HepG2 (cell line): ENCODE data around the gene RPL27A. TPM values are rescaled to one million over a fixed set of nuclear protein-coding genes. Genes with fewer than 3 reads are reported as not detected.

Experiments
- ATAC-seq: fragments of 200-7000 bp; cut with Tn5 transposase; 3 replicates; pipeline ENCODE4 v1.9.1; 2020; ENCODE audit warnings: mild to moderate bottlenecking, moderate library complexity
- Bru-seq: library from RNA; stranded (reverse); fragments of 400-500 nt; gene quantifications from one replicate; lab custom pipeline; 2021; lab: Mats Ljungman, UMichigan
- BruChase-seq, 2 experiments: library from RNA; stranded (reverse); fragments of 400-500 nt; gene quantifications; one replicate each; lab custom pipeline; 2021; lab: Mats Ljungman, UMichigan
- BruUV-seq: library from RNA; stranded (reverse); fragments of 400-500 nt; replicated peaks from 2 replicates; lab custom pipeline; 2021; lab: Mats Ljungman, UMichigan
- CTCF ChIA-PET: fragments of 300-600 bp; formaldehyde crosslinking; extraction: SDS; loops from one replicate; lab custom pipeline; 2021; ENCODE audit warnings: low total read pairs, inconsistent platforms, low intra/inter-chr PET ratio; lab: Yijun Ruan, JAX
- POLR2A ChIA-PET: fragments of 350-600 bp; sonication (Branson Sonifier 250); formaldehyde crosslinking; loops from one replicate; lab custom pipeline; 2020; ENCODE audit warnings: antibody characterized with exemption, inconsistent platforms; lab: Yijun Ruan, JAX
- DNase-seq: peaks from one replicate; pipeline ENCODE4 v3.0.0-alpha.2; 2015; ENCODE audit warnings: low spot score
- FAIRE-seq: peaks from 3 replicates; lab custom pipeline; 2011; peaks lifted over from hg19 to GRCh38; lab: Jason Lieb, UNC
- H2AFZ ChIP-seq: one replicate; pipeline ENCODE4 v1.6.1; 2011; ENCODE audit warnings: low read length, inconsistent platforms
- H3K27ac ChIP-seq: fragments of 300-600 bp; 3 replicates; pipeline ENCODE4 v1.8.0; 2011; ENCODE audit warnings: mixed run types, mild to moderate bottlenecking, mixed read lengths, low read length, inconsistent platforms; ENCODE audit not compliant: insufficient read depth; ENCODE audit errors: extremely low read length
- H3K27me3 ChIP-seq, 2 experiments: fragments of 200-600 bp in 1 of 2; 2 replicates in 1 of 2; 3 replicates in 1 of 2; pipeline versions ENCODE4 v1.6.0 to v1.8.0; 2011; ENCODE audit warnings: low read length in 2 of 2, mild to moderate bottlenecking in 2 of 2, moderate library complexity in 2 of 2, inconsistent platforms in 1 of 2; ENCODE audit not compliant: insufficient read depth in 2 of 2, control insufficient read depth in 1 of 2
- H3K36me3 ChIP-seq, 2 experiments: fragments of 200-600 bp in 1 of 2; replicated peaks in 1 of 2; 2 replicates in 1 of 2; 3 replicates in 1 of 2; pipeline versions ENCODE4 v1.5.1 to v1.8.0; 2011; ENCODE audit warnings: low read length in 2 of 2, inconsistent platforms in 1 of 2; ENCODE audit not compliant: insufficient read depth in 2 of 2, control insufficient read depth in 1 of 2
- H3K4me1 ChIP-seq: 2 replicates; pipeline ENCODE4 v1.5.1; 2012; ENCODE audit warnings: low read length, inconsistent platforms; ENCODE audit not compliant: insufficient read depth
- H3K4me2 ChIP-seq: 2 replicates; pipeline ENCODE4 v1.6.0; 2011; ENCODE audit warnings: low read depth, low read length, inconsistent platforms
- H3K4me3 ChIP-seq, 3 experiments: fragments of 200-600 bp in 1 of 3; sonication (generic), shearing (Covaris generic) in 1 of 3; replicated peaks in 1 of 3; 2 replicates each; pipeline ENCODE4 v1.5.1; 2011 to 2016; ENCODE audit warnings: low read length in 3 of 3, inconsistent platforms in 2 of 3, low read depth in 2 of 3, mild to moderate bottlenecking in 2 of 3, control low read depth in 1 of 3, mixed read lengths in 1 of 3; ENCODE audit not compliant: insufficient read depth in 1 of 3
- H3K79me2 ChIP-seq: one replicate; pipeline ENCODE4 v1.6.1; 2011; ENCODE audit warnings: low read length, inconsistent platforms; ENCODE audit not compliant: insufficient read depth
- H3K9ac ChIP-seq: 2 replicates; pipeline ENCODE4 v1.6.0; 2011; ENCODE audit warnings: mild to moderate bottlenecking, low read depth, low read length, inconsistent platforms; ENCODE audit not compliant: insufficient read depth
- H3K9me3 ChIP-seq: 2 replicates; pipeline ENCODE4 v1.5.1; 2012; ENCODE audit warnings: mild to moderate bottlenecking, low read length
- H4K20me1 ChIP-seq: 2 replicates; pipeline ENCODE4 v1.6.0; 2011; ENCODE audit warnings: inconsistent platforms, mild to moderate bottlenecking, low read length, moderate library complexity; ENCODE audit not compliant: insufficient read depth
- ARNT2 ChIP-seq: sonication (generic); formaldehyde crosslinking; IDR thresholded peaks from 2 replicates; pipeline ENCODE4 v1.8.0; 2022; ENCODE audit warnings: mild to moderate bottlenecking, low read depth, missing genetic modification reagents, moderate library complexity
- PAX8 ChIP-seq: sonication (generic); formaldehyde crosslinking; IDR thresholded peaks from 2 replicates; pipeline ENCODE4 v1.8.0; 2022; ENCODE audit warnings: mild to moderate bottlenecking, missing genetic modification reagents, borderline replicate concordance
- SMYD3 ChIP-seq: sonication (generic); formaldehyde crosslinking; IDR thresholded peaks from 2 replicates; pipeline ENCODE4 v1.8.1; 2023; ENCODE audit warnings: mild to moderate bottlenecking, missing genetic modification reagents
- TFDP1 ChIP-seq: IDR thresholded peaks from 2 replicates; pipeline ENCODE4 v1.6.1; 2016; ENCODE audit warnings: missing compliant biosample characterization, missing genetic modification reagents, borderline replicate concordance
- ZBTB37 ChIP-seq: sonication (generic); formaldehyde crosslinking; IDR thresholded peaks from 2 replicates; pipeline ENCODE4 v1.4.0; 2020; ENCODE audit warnings: mild to moderate bottlenecking, missing genetic modification reagents
- ZKSCAN5 ChIP-seq: sonication (generic); formaldehyde crosslinking; IDR thresholded peaks from 2 replicates; pipeline ENCODE4 v1.5.1; 2020; ENCODE audit warnings: mild to moderate bottlenecking, missing genetic modification reagents
- ZNF20 ChIP-seq: sonication (generic); formaldehyde crosslinking; IDR thresholded peaks from 2 replicates; pipeline ENCODE4 v1.4.0; 2020; ENCODE audit warnings: mild to moderate bottlenecking, moderate library complexity, missing genetic modification reagents
- ZNF264 ChIP-seq: sonication (generic); formaldehyde crosslinking; IDR thresholded peaks from 2 replicates; pipeline ENCODE4 v1.4.0; 2020; ENCODE audit warnings: missing genetic modification reagents
- ZNF362 ChIP-seq: sonication (generic); formaldehyde crosslinking; IDR thresholded peaks from 2 replicates; pipeline ENCODE4 v1.4.0; 2020; ENCODE audit warnings: missing genetic modification reagents, mild to moderate bottlenecking, borderline replicate concordance
- ZNF577 ChIP-seq: sonication (generic); formaldehyde crosslinking; IDR thresholded peaks from 2 replicates; pipeline ENCODE4 v1.4.0; 2020; ENCODE audit warnings: mild to moderate bottlenecking, low read depth, missing genetic modification reagents, borderline replicate concordance
- ZNF660 ChIP-seq: sonication (generic); formaldehyde crosslinking; IDR thresholded peaks from 2 replicates; pipeline ENCODE4 v1.5.1; 2020; ENCODE audit warnings: mild to moderate bottlenecking, low read depth, missing genetic modification reagents, borderline replicate concordance
- ZSCAN20 ChIP-seq: sonication (generic); formaldehyde crosslinking; IDR thresholded peaks from 2 replicates; pipeline ENCODE4 v1.4.0; 2020; ENCODE audit warnings: missing genetic modification reagents, mild to moderate bottlenecking, borderline replicate concordance
- WGBS: methylation state at CpG from one replicate; pipeline ENCODE4 v1.1.6; 2017; ENCODE audit warnings: low lambda C conversion rate; 5-methylcytosine and 5-hydroxymethylcytosine counted together
- in situ Hi-C: cut with HindIII; loops from 2 replicates; pipeline ENCODE4 v1.10.0; 2017; ENCODE audit warnings: low pct_unique_long_range_greater_than_20kb; ENCODE audit not compliant: extremely low pct_ligation_motif_present
- intact Hi-C: fragments of 100-400 bp; cut with micrococcal nuclease; formaldehyde crosslinking; loops from one replicate; pipeline ENCODE4 v1.10.0; 2022; ENCODE audit not compliant: unreplicated experiment
- long read RNA-seq, 2 experiments: library from RNA in 1 of 2; library from polyadenylated mRNA in 1 of 2; stranded (forward) in 1 of 2; unstranded in 1 of 2; transcript quantifications; one replicate each; pipeline ENCODE4 v2.0.0, GENCODE V29; 2019 to 2022
- polyA minus RNA-seq, 3 experiments: library from RNA; depleted of rRNA, polyadenylated mRNA; stranded (reverse); fragments of >200 nt; gene quantifications; 2 replicates each; pipeline ENCODE4 v1.2.3, GENCODE V29; 2011; ENCODE audit warnings: low replicate concordance in 1 of 3
- polyA plus RNA-seq, 8 experiments: library from polyadenylated mRNA; depleted of rRNA in 3 of 8; stranded (reverse) in 7 of 8; unstranded in 1 of 8; fragments of >200 nt; fragmentation: Illumina TruSeq in 4 of 8; extraction: Trizol in 4 of 8; gene quantifications; 2 replicates each; pipeline versions ENCODE4 v1.2.1 to v1.2.3, GENCODE V29; 2011 to 2016; ENCODE audit warnings: low read depth in 4 of 8, missing spikeins in 1 of 8, mixed read lengths in 1 of 8; ENCODE audit not compliant: insufficient read depth in 1 of 8
- total RNA-seq, 5 experiments: library from RNA; depleted of rRNA; stranded (reverse); fragments of >200 nt; fragmentation: Illumina TruSeq; extraction: Trizol; gene quantifications; 2 replicates each; pipeline ENCODE4 v1.2.3, GENCODE V29; 2016; ENCODE audit warnings: low read depth in 1 of 5

Gene RPL27A
- total RNA-seq (2016; rRNA removed; fragmentation: Illumina TruSeq; extraction: Trizol) (2,153 and 2,707 TPM in 2 replicates), polyA plus RNA-seq (2011; rRNA removed) (1,417 and 1,531 TPM in 2 replicates), polyA minus RNA-seq (2011; rRNA and poly(A)+ RNA removed; ENCODE audit: low replicate concordance) (284 and 635 TPM in 2 replicates), Bru-seq, nascent RNA (percentile 99 among the genes with signal in this experiment), BruChase-seq, experiment 1, labeled RNA remaining after a 6-hour chase (percentile 99 among the genes with signal in this experiment), BruChase-seq, experiment 2, labeled RNA remaining after a 2-hour chase (percentile 99 among the genes with signal in this experiment)
- 3,399 and 3,946 TPM in 2 replicates for total RNA-seq (2016; cell fraction: cytosol; rRNA removed; fragmentation: Illumina TruSeq; extraction: Trizol; ENCODE audit: low read depth)
- total RNA-seq (2016; cell fraction: insoluble cytoplasmic fraction; rRNA removed; fragmentation: Illumina TruSeq; extraction: Trizol) = 2,233 and 2,738 TPM in 2 replicates
- total RNA-seq (2016; cell fraction: membrane; rRNA removed; fragmentation: Illumina TruSeq; extraction: Trizol) = 4,869 and 5,089 TPM in 2 replicates
- 939 and 964 TPM in 2 replicates for total RNA-seq (2016; cell fraction: nucleus; rRNA removed; fragmentation: Illumina TruSeq; extraction: Trizol)
- 1,474 and 2,087 TPM in 2 replicates for polyA plus RNA-seq (2011; cell fraction: cytosol; rRNA removed)
- 305 and 370 TPM in 2 replicates for polyA plus RNA-seq (2011; cell fraction: nucleus; rRNA removed)
- polyA plus RNA-seq (2012) = 1,992 and 2,004 TPM in 2 replicates
- polyA plus RNA-seq (2016; cell fraction: cytosol; fragmentation: Illumina TruSeq; extraction: Trizol; ENCODE audit: low read depth) = 4,970 and 5,082 TPM in 2 replicates
- 3,334 and 3,710 TPM in 2 replicates for polyA plus RNA-seq (2016; cell fraction: insoluble cytoplasmic fraction; fragmentation: Illumina TruSeq; extraction: Trizol; ENCODE audit: low read depth)
- 5,948 and 6,204 TPM in 2 replicates for polyA plus RNA-seq (2016; cell fraction: membrane; fragmentation: Illumina TruSeq; extraction: Trizol; ENCODE audit: low read depth)
- 1,777 and 1,903 TPM in 2 replicates for polyA plus RNA-seq (2016; cell fraction: nucleus; fragmentation: Illumina TruSeq; extraction: Trizol; ENCODE audit: insufficient read depth, low read depth)
- polyA minus RNA-seq (2011; cell fraction: cytosol; rRNA and poly(A)+ RNA removed) = 320 and 336 TPM in 2 replicates
- 339 and 420 TPM in 2 replicates for polyA minus RNA-seq (2011; cell fraction: nucleus; rRNA and poly(A)+ RNA removed)
- long read RNA-seq, experiment 1, full-length matches to known transcripts = 1,079 of 1,113 reads
- long read RNA-seq, experiment 1, partial matches to known transcripts = 23 of 1,113 reads
- long read RNA-seq, experiment 1, other reads (novel, unspliced or antisense) = 11 of 1,113 reads
- long read RNA-seq, experiment 2, full-length matches to known transcripts = 3,361 of 3,583 reads
- long read RNA-seq, experiment 2, partial matches to known transcripts = 118 of 3,583 reads
- long read RNA-seq, experiment 2, other reads (novel, unspliced or antisense) = 104 of 3,583 reads

- DNase-seq (peak; percentile 92), FAIRE-seq (peak; percentile 68), ATAC-seq (peak; percentile 93)
- intact Hi-C loops = loop anchor here (5.0 kb wide), 1 partner anchor 230 kb away; the partner anchor contains the start of gene AKIP1
- Histone ChIP-seq H3K79me2 (peaks cover 37% of the 10 kb centered on the region), H3K4me1 (peaks cover 73% of the 10 kb centered on the region), H3K4me2 (peak within 1 kb of the TSS; percentile 89), H2AFZ (no peak within 1 kb of the TSS), H4K20me1 (peaks cover 26% of the 10 kb centered on the region), H3K4me3 (peak within 1 kb of the TSS; percentile 96 to 100 (median 99)), H3K9ac (peak within 1 kb of the TSS; percentile 100), H3K27me3 (peaks cover 0 to 7% of the 10 kb centered on the region in 2 experiments; a peak in 1 of 5 replicates), H3K9me3 (no peaks in the 10 kb centered on the region), H3K36me3 (peaks cover 10 to 23% of the 10 kb centered on the region in 2 experiments; a peak in 4 of 5 replicates), H3K27ac (peak within 1 kb of the TSS; percentile 97)
- BruUV-seq = no TSS peak
- ChIA-PET POLR2A (interaction anchor here (0.6 to 3.3 kb wide), 22 partner anchors 17 to 282 kb away, joined by 3 to 43 read pairs (median 4); partner anchors contain the start of gene TMEM9B), CTCF (no interaction called here)
- under 1% methylated on average over 44 of the region's 67 CpGs for WGBS
- in situ Hi-C loops = loop anchor here (25.0 kb wide), 1 partner anchor 280 kb away; the partner anchor contains the start of gene TMEM9B
- TF ChIP-seq ZNF660 (CRISPR knock-in tag) = peak; percentile 54; the same call in 1 of the 2 replicates
- peak; percentile 25; the same call in 1 of the 2 replicates for TF ChIP-seq ZNF264
- 0 out of 2 replicates have a peak, but pooled peaks have one; percentile 17 for TF ChIP-seq PAX8 (CRISPR knock-in tag)
- TF ChIP-seq ZNF362 (CRISPR knock-in tag) = no peak
- TF ChIP-seq ZSCAN20 = peak; percentile 30; the same call in 1 of the 2 replicates
- no peak for TF ChIP-seq ZNF20
- TF ChIP-seq ZBTB37 (CRISPR knock-in tag) = no peak
- TF ChIP-seq ZNF577 = no peak
- no peak for TF ChIP-seq SMYD3 (CRISPR knock-in tag)
- TF ChIP-seq ZKSCAN5 (CRISPR knock-in tag) = 0 out of 2 replicates have a peak, but pooled peaks have one; percentile 66
- peak; percentile 86; the same call in 1 of the 2 replicates for TF ChIP-seq ARNT2 (CRISPR knock-in tag)
- no peak; the same call in 1 of the 2 replicates for TF ChIP-seq TFDP1 (CRISPR knock-in tag)
Observed at GRCh38 chr11:8682303-8683114, at the start of gene RPL27A, which contains the start of gene TRIM66. TSS of gene RPL27A (plus strand) at chr11:8682792. CDS start at chr11:8682814, 22 bp downstream. TSS of gene TRIM66 (minus strand) at chr11:8682665. CDS start at chr11:8672274, 10,391 bp downstream.
